Calu3 (cell line): ENCODE results near the gene TNFRSF18. TPM values are rescaled to one million over a fixed set of nuclear protein-coding genes. Genes with fewer than 3 reads are reported as not detected.

ENCODE experiments used
- BruUV-seq: library from RNA; stranded (reverse); fragments of 400-500 nt; replicated peaks from 2 replicates; lab custom pipeline; 2021; lab: Mats Ljungman, UMichigan
- CTCF ChIA-PET: fragments of 300-600 bp; sonication (Branson Sonifier 250); formaldehyde crosslinking; loops from one replicate; lab custom pipeline; 2022; ENCODE audit warnings: antibody characterized with exemption; lab: Charles Lee
- DNase-seq: peaks from one replicate; pipeline ENCODE4 v3.0.0; 2022
- H3K27ac Mint-ChIP-seq: one replicate; pipeline ENCODE4 v1.8.0; 2022; ENCODE audit warnings: mixed read lengths; ENCODE audit not compliant: unreplicated experiment
- H3K27me3 Mint-ChIP-seq: one replicate; pipeline ENCODE4 v1.8.0; 2022; ENCODE audit warnings: mixed read lengths; ENCODE audit not compliant: unreplicated experiment
- H3K36me3 Mint-ChIP-seq: one replicate; pipeline ENCODE4 v1.8.0; 2022; ENCODE audit warnings: mild to moderate bottlenecking, moderate library complexity, mixed read lengths; ENCODE audit not compliant: insufficient read depth, unreplicated experiment
- H3K4me1 Mint-ChIP-seq: one replicate; pipeline ENCODE4 v1.8.0; 2022; ENCODE audit warnings: mild to moderate bottlenecking, low read depth, mixed read lengths; ENCODE audit not compliant: unreplicated experiment
- H3K4me3 Mint-ChIP-seq: one replicate; pipeline ENCODE4 v1.8.0; 2022; ENCODE audit warnings: mild to moderate bottlenecking, low read depth, moderate library complexity, mixed read lengths; ENCODE audit not compliant: unreplicated experiment
- H3K9me3 Mint-ChIP-seq: one replicate; pipeline ENCODE4 v1.8.0; 2022; ENCODE audit warnings: low read depth, mixed read lengths; ENCODE audit not compliant: unreplicated experiment
- CTCF ChIP-seq: fragments of 200-600 bp; IDR thresholded peaks from one replicate; pipeline ENCODE4 v1.8.0; 2022; ENCODE audit warnings: antibody characterized with exemption; ENCODE audit not compliant: unreplicated experiment
- intact Hi-C: fragments of 100-400 bp; cut with micrococcal nuclease; formaldehyde crosslinking; loops from one replicate; pipeline ENCODE4 v1.10.0; 2022; ENCODE audit not compliant: unreplicated experiment
- total RNA-seq: library from RNA; stranded (reverse); gene quantifications from 2 replicates; pipeline ENCODE4 v1.2.3, GENCODE V29; 2022

Gene TNFRSF18
- total RNA-seq, 1 experiment from 2014 or later: not detected

GRCh38 chr1:1216770-1217620 lies 10.6 kb upstream of the TNFRSF18 start:
- Mint-ChIP-seq H3K4me1 (no peaks in the 10 kb centered on the region), H3K4me3 (no peak overlapping the region), H3K9me3 (no peaks in the 10 kb centered on the region), H3K27ac (peak overlapping the region; percentile 50), H3K27me3 (no peaks in the 10 kb centered on the region), H3K36me3 (peaks cover 38% of the 10 kb centered on the region)
- CTCF ChIA-PET: no interaction called here
- DNase-seq: no peak
- BruUV-seq: TSS peak; percentile 83
- intact Hi-C loops: no loop called here
- TF ChIP-seq CTCF: no peak

- no peak for DNase-seq
- Mint-ChIP-seq H3K9me3 (no peaks in the 10 kb centered on the region), H3K4me3 (no peak overlapping the region), H3K27ac (peak overlapping the region; percentile 50), H3K4me1 (no peaks in the 10 kb centered on the region), H3K36me3 (peaks cover 36% of the 10 kb centered on the region), H3K27me3 (no peaks in the 10 kb centered on the region)
- no TSS peak for BruUV-seq
- CTCF ChIA-PET: no interaction called here
- intact Hi-C loops: no loop called here
- no peak for TF ChIP-seq CTCF
Measured at GRCh38 chr1:1215881-1216605, 9.7 kb upstream of the TNFRSF18 start.

GRCh38 chr1:1215080-1215676 lies 8.8 kb upstream of the TNFRSF18 start:
- H3K4me3 Mint-ChIP-seq: no peak overlapping the region
- H3K36me3 Mint-ChIP-seq: peaks cover 28% of the 10 kb centered on the region
- no peak overlapping the region for H3K27ac Mint-ChIP-seq
- H3K27me3 Mint-ChIP-seq: no peaks in the 10 kb centered on the region
- BruUV-seq: no TSS peak
- H3K4me1 Mint-ChIP-seq: no peaks in the 10 kb centered on the region
- TF ChIP-seq CTCF: no peak
- H3K9me3 Mint-ChIP-seq: no peaks in the 10 kb centered on the region
- no peak for DNase-seq
- intact Hi-C loops: no loop called here
- CTCF ChIA-PET: no interaction called here

- CTCF ChIA-PET: no interaction called here
- Mint-ChIP-seq H3K4me3 (no peak within 1 kb of the TSS), H3K27ac (no peak within 1 kb of the TSS), H3K4me1 (peaks cover 1% of the 10 kb centered on the region), H3K36me3 (peaks cover 22% of the 10 kb centered on the region), H3K9me3 (no peaks in the 10 kb centered on the region), H3K27me3 (peaks cover 3% of the 10 kb centered on the region)
- DNase-seq: no peak
- TF ChIP-seq CTCF: no peak
- intact Hi-C loops: no loop called here
- no TSS peak for BruUV-seq
Measured at GRCh38 chr1:1213345-1214265, 7.2 kb upstream of the TNFRSF18 start, which contains the start of gene TNFRSF4. Gene TNFRSF4, minus strand, starts transcription at chr1:1214153. Its CDS starts 26 bp downstream, at chr1:1214127.
